DMS153 treated with DMSO at 0.1 percent for 48 hours (cell line): ENCODE data around the gene CGB5.

Experiments
- DNase-seq: peaks from one replicate; lab custom pipeline; 2025; ENCODE audit not compliant: unreplicated experiment; lab: John Stamatoyannopoulos, UW

Gene CGB5

GRCh38 chr19:49085020-49085867 is 41.6 kb downstream of the CGB5 start, which contains the start of gene SNRNP70:
SNRNP70 (plus strand) TSS chr19:49085451; CDS start chr19:49086415, 964 bp downstream.
- DNase-seq, result peak; percentile 97

DNA sequence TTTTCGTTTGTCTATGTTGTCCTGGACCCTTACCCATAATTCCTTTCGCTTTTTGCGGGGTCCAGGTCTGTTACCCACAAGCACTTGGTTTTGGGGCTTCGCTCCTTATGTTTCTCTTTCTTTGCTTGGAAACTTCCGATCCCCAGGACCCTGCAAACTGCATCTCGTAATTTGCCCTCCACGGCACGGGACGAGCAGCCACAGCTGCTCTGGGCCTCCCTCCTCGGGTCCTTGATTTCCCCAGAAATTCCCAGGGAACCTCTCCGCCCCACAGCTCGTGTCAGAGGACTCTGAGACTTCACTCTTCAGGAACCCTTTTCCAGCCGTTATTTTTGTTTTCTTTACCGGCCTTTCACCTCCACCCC is 42.2 kb downstream of the CGB5 start:
- no peak for DNase-seq

DNA sequence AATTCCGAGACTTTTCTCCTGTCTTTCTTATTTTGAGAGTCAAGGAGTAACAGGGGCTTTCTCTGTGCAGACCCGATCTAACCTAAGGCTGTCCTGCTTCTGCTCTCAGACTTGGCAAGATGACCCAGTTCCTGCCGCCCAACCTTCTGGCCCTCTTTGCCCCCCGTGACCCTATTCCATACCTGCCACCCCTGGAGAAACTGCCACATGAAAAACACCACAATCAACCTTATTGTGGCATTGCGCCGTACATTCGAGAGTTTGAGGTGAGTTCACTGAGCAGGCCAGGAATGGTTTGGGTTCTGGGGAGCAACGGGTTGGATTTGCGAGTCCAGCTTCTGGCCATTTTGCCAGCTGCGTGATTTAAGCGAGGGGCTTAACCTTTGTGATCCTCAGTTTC is 42.6 kb downstream of the CGB5 start:
- no peak for DNase-seq

GRCh38 chr19:49091391-49092038 is 47.9 kb downstream of the CGB5 start:
- no peak for DNase-seq

GRCh38 chr19:49092686-49093085 is 49.0 kb downstream of the CGB5 start:
- DNase-seq, result no peak
